Measurements from ENCODE around the gene ARHGAP42.

- TF ChIP-seq REST (IDR thresholded peaks at IDR 0.05; ENCODE audit: insufficient read depth in 1 of 2, low read depth in 2 of 2, low read length in 1 of 2) (no peak), CTCF (IDR thresholded peaks at IDR 0.05) (no peak), POLR2AphosphoS5 (IDR thresholded peaks at IDR 0.05; ENCODE audit: low read depth, low read length) (no peak), SIN3A (IDR thresholded peaks at IDR 0.05; ENCODE audit: borderline replicate concordance, insufficient read depth, low read depth, low read length) (no peak), TCF7L2 (IDR thresholded peaks at IDR 0.05; ENCODE audit: low read depth, low read length) (no peak)
These were observed 66.1 kb downstream of the ARHGAP42 start for GRCh38 chr11:100753172-100753543.

Measured in Panc1 (cell line).